ENCODE results near the gene PRDX5. TPM values are rescaled to one million over a fixed set of nuclear protein-coding genes. Genes with fewer than 3 reads are reported as not detected.

The PRDX5 gene
- total RNA-seq, 1 donor from 2014 or later: 118 TPM

GRCh38 chr11:64284962-64285884 lies 32.7 kb upstream of the PRDX5 start, which contains the start of gene GPR137:
GPR137 (plus strand) TSS chr11:64285848; CDS start chr11:64286525, 677 bp downstream.
- Mint-ChIP-seq H3K27ac (peak within 1 kb of the TSS; percentile 93), H3K4me3 (ENCODE audit: low read depth) (peak within 1 kb of the TSS; percentile 85), H3K9me3 (no peaks in the 10 kb centered on the region), H3K36me3 (ENCODE audit: low read depth) (peaks cover 8% of the 10 kb centered on the region), H3K27me3 (ENCODE audit: low read depth) (peaks cover 4% of the 10 kb centered on the region), H3K4me1 (ENCODE audit: low read depth) (peaks cover 9% of the 10 kb centered on the region)
- intact Hi-C loops (cut with micrococcal nuclease): loop anchor here (1.0 to 2.0 kb wide), 4 partner anchors 15 to 44 kb away; partner anchors contain the start of genes ESRRA, FKBP2 and TRMT112
- peak; percentile 89 for DNase-seq (ENCODE audit: low spot score)

DNA sequence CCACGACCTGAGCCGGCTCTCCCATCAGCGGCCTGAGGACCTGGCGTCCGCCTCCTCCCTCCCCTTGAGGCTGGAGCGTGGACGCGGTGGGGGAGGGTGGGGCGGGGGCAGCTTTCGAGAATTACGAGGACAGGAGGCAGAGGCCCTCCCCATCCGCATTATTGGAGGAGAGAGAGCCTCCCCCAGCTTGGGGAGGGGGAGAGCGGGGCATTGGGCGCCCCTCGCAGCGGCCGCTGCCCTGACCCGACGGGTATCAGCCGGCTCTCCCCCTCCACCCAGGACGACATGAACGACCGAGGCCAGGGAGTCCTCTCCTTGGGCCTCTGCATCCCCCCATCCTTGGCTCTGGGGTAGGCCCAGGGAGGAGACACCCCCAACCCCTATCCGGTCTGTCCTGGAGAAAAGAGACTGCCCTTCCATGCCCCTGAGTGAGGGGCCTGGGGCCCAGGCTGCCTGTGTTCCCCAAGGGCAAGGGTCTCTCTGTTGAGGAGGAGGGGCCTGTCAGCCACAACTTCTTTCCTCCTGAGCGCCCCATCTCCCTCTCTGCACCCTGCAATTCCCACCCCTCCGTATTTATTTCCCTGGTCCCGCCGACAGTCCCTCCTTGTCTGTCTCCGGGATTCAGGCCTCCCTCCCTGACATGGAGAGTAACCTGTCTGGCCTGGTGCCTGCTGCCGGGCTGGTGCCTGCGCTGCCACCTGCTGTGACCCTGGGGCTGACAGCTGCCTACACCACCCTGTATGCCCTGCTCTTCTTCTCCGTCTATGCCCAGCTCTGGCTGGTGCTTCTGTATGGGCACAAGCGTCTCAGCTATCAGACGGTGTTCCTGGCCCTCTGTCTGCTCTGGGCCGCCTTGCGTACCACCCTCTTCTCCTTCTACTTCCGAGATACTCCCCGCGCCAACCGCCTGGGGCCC lies 31.8 kb upstream of the PRDX5 start:
- intact Hi-C loops (cut with micrococcal nuclease): loop anchor here (1.0 to 2.0 kb wide), 4 partner anchors 16 to 45 kb away; partner anchors contain the start of genes ESRRA, FKBP2 and TRMT112
- H3K4me3 Mint-ChIP-seq (ENCODE audit: low read depth): peak overlapping the region; percentile 83

DNA sequence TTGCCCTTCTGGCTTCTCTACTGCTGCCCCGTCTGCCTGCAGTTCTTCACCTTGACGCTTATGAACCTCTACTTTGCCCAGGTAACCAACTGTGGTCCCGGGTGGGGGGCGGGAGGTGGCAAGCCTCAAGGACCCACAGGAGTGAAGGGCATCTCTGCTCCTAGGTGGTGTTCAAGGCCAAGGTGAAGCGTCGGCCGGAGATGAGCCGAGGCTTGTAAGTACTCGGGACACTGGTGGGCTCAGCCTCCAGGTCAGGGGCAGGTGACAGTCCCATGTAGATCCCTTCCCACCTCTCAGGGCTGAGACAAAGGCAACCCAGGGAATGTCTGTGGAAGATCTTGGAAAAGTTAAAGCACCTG lies 31.1 kb upstream of the PRDX5 start:
- Mint-ChIP-seq H3K4me3 (ENCODE audit: low read depth) (peak overlapping the region; percentile 83), H3K4me1 (ENCODE audit: low read depth) (peaks cover 12% of the 10 kb centered on the region), H3K9me3 (no peaks in the 10 kb centered on the region), H3K27me3 (ENCODE audit: low read depth) (peaks cover 13% of the 10 kb centered on the region), H3K36me3 (ENCODE audit: low read depth) (no peaks in the 10 kb centered on the region), H3K27ac (no peak overlapping the region)
- no peak for DNase-seq (ENCODE audit: low spot score)
- intact Hi-C loops (cut with micrococcal nuclease): no loop called here

More for the DNA sequence above, 31.8 kb upstream of the PRDX5 start:
- Mint-ChIP-seq H3K36me3 (ENCODE audit: low read depth) (peaks cover 5% of the 10 kb centered on the region), H3K9me3 (no peaks in the 10 kb centered on the region), H3K27ac (peak overlapping the region; percentile 73), H3K4me1 (ENCODE audit: low read depth) (peaks cover 12% of the 10 kb centered on the region), H3K27me3 (ENCODE audit: low read depth) (peaks cover 13% of the 10 kb centered on the region)
- DNase-seq (ENCODE audit: low spot score): no peak

- Mint-ChIP-seq H3K9me3 (no peaks in the 10 kb centered on the region), H3K4me3 (ENCODE audit: low read depth) (peak overlapping the region; percentile 17), H3K4me1 (ENCODE audit: low read depth) (peaks cover 13% of the 10 kb centered on the region), H3K27ac (no peak overlapping the region), H3K27me3 (ENCODE audit: low read depth) (peaks cover 17% of the 10 kb centered on the region), H3K36me3 (ENCODE audit: low read depth) (no peaks in the 10 kb centered on the region)
- DNase-seq (ENCODE audit: low spot score): no peak
- intact Hi-C loops (cut with micrococcal nuclease): no loop called here
Observed at GRCh38 chr11:64287676-64288352, 30.1 kb upstream of the PRDX5 start.

DNA sequence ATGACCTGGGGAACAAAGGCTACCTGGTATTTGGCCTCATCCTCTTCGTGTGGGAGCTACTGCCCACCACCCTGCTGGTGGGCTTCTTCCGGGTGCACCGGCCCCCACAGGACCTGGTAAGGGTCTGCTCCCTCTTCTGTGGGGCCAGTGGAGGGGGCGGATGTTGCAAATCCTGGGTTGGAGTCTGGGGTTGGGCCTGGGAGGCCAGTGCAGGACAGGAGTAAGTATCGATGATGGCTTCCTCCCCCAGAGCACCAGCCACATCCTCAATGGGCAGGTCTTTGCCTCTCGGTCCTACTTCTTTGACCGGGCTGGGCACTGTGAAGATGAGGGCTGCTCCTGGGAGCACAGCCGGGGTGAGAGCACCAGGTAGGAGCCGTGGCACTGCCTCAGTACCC lies 29.6 kb upstream of the PRDX5 start:
- Mint-ChIP-seq H3K9me3 (no peaks in the 10 kb centered on the region), H3K4me3 (ENCODE audit: low read depth) (no peak overlapping the region), H3K27ac (no peak overlapping the region), H3K36me3 (ENCODE audit: low read depth) (no peaks in the 10 kb centered on the region), H3K27me3 (ENCODE audit: low read depth) (peaks cover 22% of the 10 kb centered on the region), H3K4me1 (ENCODE audit: low read depth) (peaks cover 12% of the 10 kb centered on the region)
- DNase-seq (ENCODE audit: low spot score): no peak
- intact Hi-C loops (cut with micrococcal nuclease): no loop called here

GRCh38 chr11:64289002-64289564 lies 28.8 kb upstream of the PRDX5 start:
- intact Hi-C loops (cut with micrococcal nuclease): no loop called here
- H3K27ac Mint-ChIP-seq: no peak overlapping the region
- H3K36me3 Mint-ChIP-seq (ENCODE audit: low read depth): no peaks in the 10 kb centered on the region
- peaks cover 10% of the 10 kb centered on the region for H3K4me1 Mint-ChIP-seq (ENCODE audit: low read depth)
- no peak overlapping the region for H3K4me3 Mint-ChIP-seq (ENCODE audit: low read depth)
- DNase-seq (ENCODE audit: low spot score): no peak
- H3K9me3 Mint-ChIP-seq: no peaks in the 10 kb centered on the region
- H3K27me3 Mint-ChIP-seq (ENCODE audit: low read depth): peaks cover 29% of the 10 kb centered on the region

DNA sequence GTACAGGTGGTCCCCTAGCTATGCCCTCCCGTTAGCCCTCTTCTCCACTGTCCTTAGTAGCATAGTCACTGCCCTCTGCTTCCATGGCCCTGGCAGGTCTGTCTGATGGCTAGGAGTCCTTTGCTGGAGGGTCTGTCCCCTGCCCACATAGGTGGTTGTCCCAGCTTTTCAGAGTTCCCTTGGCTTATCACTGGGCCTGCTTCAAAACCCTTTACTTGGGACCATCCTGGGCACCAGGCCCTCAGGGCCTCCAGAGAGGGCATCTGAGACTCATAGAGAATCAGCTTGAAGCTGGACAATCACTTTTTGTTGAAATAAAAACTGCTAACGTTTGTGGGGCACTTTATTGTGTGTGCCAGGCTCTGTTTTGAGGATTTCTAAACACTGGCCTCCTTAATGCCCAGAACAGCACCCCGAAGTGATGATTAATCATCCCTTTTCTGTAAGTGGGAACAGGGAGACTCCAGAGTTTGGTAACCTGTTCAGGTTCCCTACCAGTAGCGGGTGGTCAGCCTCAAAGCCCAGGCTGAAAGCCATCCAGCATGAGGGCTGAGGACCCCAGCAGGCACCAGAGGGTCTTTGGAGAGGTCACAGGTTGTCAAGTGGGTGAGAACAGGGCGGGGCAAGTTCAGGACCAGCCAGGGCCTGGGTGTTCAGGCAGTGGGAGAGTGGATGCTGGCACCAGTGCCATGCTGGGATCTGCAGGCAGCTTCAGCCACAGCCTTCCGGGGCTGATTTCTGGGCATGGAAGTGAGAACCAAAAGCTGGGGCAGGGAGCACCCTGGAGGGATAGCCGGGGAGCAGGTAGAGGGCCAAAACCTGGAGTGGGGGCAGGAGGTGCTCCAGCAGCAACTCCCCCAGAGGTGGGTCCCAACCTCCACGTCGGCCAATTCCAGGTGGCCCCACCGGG lies 27.3 kb upstream of the PRDX5 start:
- DNase-seq (ENCODE audit: low spot score): no peak
- Mint-ChIP-seq H3K27me3 (ENCODE audit: low read depth) (peaks cover 41% of the 10 kb centered on the region), H3K9me3 (no peaks in the 10 kb centered on the region), H3K4me3 (ENCODE audit: low read depth) (no peak overlapping the region), H3K36me3 (ENCODE audit: low read depth) (no peaks in the 10 kb centered on the region), H3K4me1 (ENCODE audit: low read depth) (peaks cover 10% of the 10 kb centered on the region), H3K27ac (no peak overlapping the region)
- intact Hi-C loops (cut with micrococcal nuclease): no loop called here

- intact Hi-C loops (cut with micrococcal nuclease): no loop called here
- H3K4me3 Mint-ChIP-seq (ENCODE audit: low read depth): no peak within 1 kb of the TSS
- H3K4me1 Mint-ChIP-seq (ENCODE audit: low read depth): peaks cover 9% of the 10 kb centered on the region
- DNase-seq (ENCODE audit: low spot score): no peak
- peaks cover 48% of the 10 kb centered on the region for H3K27me3 Mint-ChIP-seq (ENCODE audit: low read depth)
- no peaks in the 10 kb centered on the region for H3K9me3 Mint-ChIP-seq
- H3K36me3 Mint-ChIP-seq (ENCODE audit: low read depth): no peaks in the 10 kb centered on the region
- H3K27ac Mint-ChIP-seq: no peak within 1 kb of the TSS
Observed at GRCh38 chr11:64291262-64291751, 26.6 kb upstream of the PRDX5 start, which contains the start of gene KCNK4. KCNK4 (plus strand) TSS chr11:64291302; CDS start chr11:64293019, 1,717 bp downstream.

GRCh38 chr11:64291752-64292459 lies 26.0 kb upstream of the PRDX5 start:
- Mint-ChIP-seq H3K4me1 (ENCODE audit: low read depth) (peaks cover 6% of the 10 kb centered on the region), H3K27me3 (ENCODE audit: low read depth) (peaks cover 54% of the 10 kb centered on the region), H3K9me3 (no peaks in the 10 kb centered on the region), H3K36me3 (ENCODE audit: low read depth) (no peaks in the 10 kb centered on the region), H3K27ac (no peak overlapping the region), H3K4me3 (ENCODE audit: low read depth) (no peak overlapping the region)
- intact Hi-C loops (cut with micrococcal nuclease): no loop called here
- no peak for DNase-seq (ENCODE audit: low spot score)

DNA sequence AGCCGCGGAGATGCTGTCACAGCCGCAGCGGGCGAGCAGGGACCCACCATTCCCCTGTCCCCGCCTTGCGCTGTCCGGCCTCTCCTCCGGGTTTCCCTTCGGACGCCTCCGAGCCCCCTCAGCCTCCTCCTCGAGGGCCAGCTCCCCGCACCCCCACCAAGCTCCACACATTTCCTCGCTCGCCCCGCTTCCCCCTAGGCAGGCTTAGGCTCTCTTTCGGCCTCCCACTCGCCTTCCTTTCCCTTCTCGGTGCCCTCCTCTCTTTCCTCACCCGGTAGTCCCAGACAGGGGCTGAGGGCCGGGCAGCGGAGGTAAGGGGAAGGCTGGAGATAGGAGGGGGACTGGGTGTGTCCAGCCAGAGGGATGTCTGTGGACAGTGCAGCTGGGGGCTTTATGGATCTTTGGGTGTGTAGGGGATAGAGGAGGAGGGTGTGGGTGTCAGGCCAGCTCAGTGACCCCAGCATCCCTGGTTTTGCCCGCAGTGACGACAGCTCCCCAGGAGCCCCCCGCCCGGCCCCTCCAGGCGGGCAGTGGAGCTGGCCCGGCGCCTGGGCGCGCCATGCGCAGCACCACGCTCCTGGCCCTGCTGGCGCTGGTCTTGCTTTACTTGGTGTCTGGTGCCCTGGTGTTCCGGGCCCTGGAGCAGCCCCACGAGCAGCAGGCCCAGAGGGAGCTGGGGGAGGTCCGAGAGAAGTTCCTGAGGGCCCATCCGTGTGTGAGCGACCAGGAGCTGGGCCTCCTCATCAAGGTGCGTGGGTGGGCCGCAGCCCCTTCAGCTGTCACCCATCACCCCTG lies 25.3 kb upstream of the PRDX5 start:
- no peaks in the 10 kb centered on the region for H3K36me3 Mint-ChIP-seq (ENCODE audit: low read depth)

More for the DNA sequence above, 25.3 kb upstream of the PRDX5 start:
- Mint-ChIP-seq H3K4me3 (ENCODE audit: low read depth) (peak overlapping the region; percentile 33), H3K9me3 (no peaks in the 10 kb centered on the region), H3K27me3 (ENCODE audit: low read depth) (peaks cover 61% of the 10 kb centered on the region), H3K27ac (no peak overlapping the region), H3K4me1 (ENCODE audit: low read depth) (peaks cover 6% of the 10 kb centered on the region)
- no peak for DNase-seq (ENCODE audit: low spot score)
- intact Hi-C loops (cut with micrococcal nuclease): no loop called here

Data from activated T-helper 2 cell treated with anti-CD3 and anti-CD28 coated beads, Interferon-gamma antibody, Interleukin-2, Interleukin-4, amounts not matched to agents 10 μg/mL and 5 μg/mL and 100 μg/mL, durations not matched to agents 14 hours and 24 hours and 36 hours (primary cell).